OCI-LY1 (cell line): Measurements from ENCODE around the gene KLK4.

ENCODE experiments used
- H2AFZ ChIP-seq: fragments of 200-600 bp; sonication (generic), shearing (Covaris generic); 2 replicates; pipeline ENCODE4 v1.6.0; 2014; ENCODE audit warnings: antibody characterized with exemption, mild to moderate bottlenecking, low read length
- H3F3A ChIP-seq: fragments of 200-600 bp; sonication (generic), shearing (Covaris generic); 2 replicates; pipeline ENCODE4 v1.6.0; 2014; ENCODE audit warnings: mild to moderate bottlenecking, antibody characterized with exemption, low read length, moderate library complexity; ENCODE audit not compliant: insufficient read depth
- H3K27ac ChIP-seq: fragments of 200-600 bp; sonication (generic); 2 replicates; pipeline ENCODE4 v1.5.1; 2014; ENCODE audit warnings: low read length, mixed run types, mild to moderate bottlenecking, low read depth; ENCODE audit not compliant: poor library complexity, severe bottlenecking
- H3K27me3 ChIP-seq: fragments of 200-600 bp; sonication (generic); 2 replicates; pipeline ENCODE4 v1.6.0; 2014; ENCODE audit warnings: antibody characterized with exemption, mild to moderate bottlenecking, low read length, moderate library complexity; ENCODE audit not compliant: insufficient read depth
- H3K36me3 ChIP-seq: fragments of 200-600 bp; sonication (generic); 2 replicates; pipeline ENCODE4 v1.6.1; 2014; ENCODE audit warnings: mild to moderate bottlenecking, antibody characterized with exemption, low read length, moderate library complexity, mixed read lengths; ENCODE audit not compliant: insufficient read depth
- H3K4me1 ChIP-seq: fragments of 200-600 bp; sonication (generic); 2 replicates; pipeline ENCODE4 v1.5.1; 2014; ENCODE audit warnings: mild to moderate bottlenecking, low read length, moderate library complexity; ENCODE audit not compliant: insufficient read depth, severe bottlenecking
- H3K4me2 ChIP-seq: fragments of 200-600 bp; sonication (generic), shearing (Covaris generic); 2 replicates; pipeline ENCODE4 v1.6.1; 2014; ENCODE audit warnings: low read length
- H3K4me3 ChIP-seq: fragments of 200-600 bp; sonication (generic); 2 replicates; pipeline ENCODE4 v1.5.1; 2014; ENCODE audit warnings: low read length, low read depth, mild to moderate bottlenecking, mixed read lengths; ENCODE audit not compliant: poor library complexity, severe bottlenecking
- H3K79me2 ChIP-seq: fragments of 200-600 bp; shearing (Covaris generic); 2 replicates; pipeline ENCODE4 v1.6.1; 2016; ENCODE audit warnings: mixed run types, low read length, mixed read lengths; ENCODE audit not compliant: insufficient read depth
- H3K9ac ChIP-seq: fragments of 200-600 bp; sonication (generic), shearing (Covaris generic); 2 replicates; pipeline ENCODE4 v1.6.1; 2014; ENCODE audit warnings: mild to moderate bottlenecking, low read length, mixed read lengths
- H3K9me2 ChIP-seq: fragments of 200-600 bp; sonication (generic), shearing (Covaris generic); 2 replicates; pipeline ENCODE4 v1.6.1; 2014; ENCODE audit warnings: low read depth, mild to moderate bottlenecking, low read length, mixed read lengths
- H3K9me3 ChIP-seq: fragments of 200-600 bp; shearing (Covaris generic); 2 replicates; pipeline ENCODE4 v1.6.1; 2014; ENCODE audit warnings: low read length, mixed read lengths
- H4K20me1 ChIP-seq: fragments of 200-600 bp; sonication (generic), shearing (Covaris generic); 2 replicates; pipeline ENCODE4 v1.6.0; 2016; ENCODE audit warnings: mild to moderate bottlenecking, low read length; ENCODE audit not compliant: insufficient read depth
- CTCF ChIP-seq: fragments of 200-600 bp; sonication (generic), shearing (Covaris generic); IDR thresholded peaks from 2 replicates; pipeline ENCODE4 v1.5.1; 2017; ENCODE audit warnings: mild to moderate bottlenecking, antibody characterized with exemption, low read length, moderate library complexity, mixed read lengths
- EZH2 ChIP-seq: fragments of 200-600 bp; sonication (generic), shearing (Covaris generic); IDR thresholded peaks from 2 replicates; pipeline ENCODE4 v1.8.0; 2017; ENCODE audit warnings: borderline replicate concordance, mixed run types, mild to moderate bottlenecking, antibody characterized with exemption, low read length, moderate library complexity, mixed read lengths

The KLK4 gene

DNA sequence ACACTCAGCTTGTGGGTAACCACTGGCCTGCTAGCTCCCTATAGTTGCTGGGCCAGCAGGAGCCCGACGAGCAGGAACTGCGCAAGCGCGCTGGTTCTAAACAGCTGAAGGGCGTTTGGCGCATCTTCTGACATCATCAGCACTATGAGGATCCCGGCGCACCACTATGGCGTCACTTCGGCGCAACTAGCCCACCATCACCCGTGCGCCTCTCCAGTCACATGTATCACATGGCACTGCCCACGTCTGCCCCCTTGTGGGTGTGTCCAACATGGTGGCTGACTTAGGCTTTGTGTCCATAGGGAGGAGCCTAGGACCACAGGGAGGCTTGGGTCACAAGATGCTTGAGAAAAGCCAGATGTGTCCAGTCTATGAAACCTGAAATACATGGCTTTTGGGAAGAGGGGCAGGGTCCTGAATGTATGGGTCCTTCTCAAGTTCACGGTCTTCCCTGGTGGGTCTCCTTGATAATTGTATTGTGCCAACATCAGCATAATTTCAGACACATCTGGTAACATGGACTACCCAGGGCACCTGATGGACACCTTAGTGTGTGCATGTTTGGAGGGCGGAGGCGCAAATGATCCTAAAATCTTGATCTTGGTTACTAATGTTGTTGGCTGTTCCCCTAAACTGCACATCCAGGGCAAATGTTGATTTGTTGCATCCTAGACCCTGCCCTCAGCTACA, 18.0 kb downstream of the KLK4 start:
- Histone ChIP-seq H3K36me3 (no peaks in the 10 kb centered on the region; the same call in 1 of the 2 replicates), H3K27ac (no peak overlapping the region), H2AFZ (no peak overlapping the region), H3K4me3 (no peak overlapping the region), H3K9ac (no peak overlapping the region), H3K9me3 (no peaks in the 10 kb centered on the region), H3K79me2 (no peaks in the 10 kb centered on the region), H3K4me1 (no peaks in the 10 kb centered on the region), H3K9me2 (no peaks in the 10 kb centered on the region), H3K27me3 (no peaks in the 10 kb centered on the region), H4K20me1 (no peaks in the 10 kb centered on the region), H3F3A (no peaks in the 10 kb centered on the region), H3K4me2 (no peak overlapping the region)
- TF ChIP-seq CTCF (no peak), EZH2 (no peak)

GRCh38 chr19:50891253-50891625, 20.0 kb downstream of the KLK4 start:
- H3K27me3 ChIP-seq = peaks cover 3% of the 10 kb centered on the region; the same call in 1 of the 2 replicates
- H3K4me3 ChIP-seq = no peak overlapping the region
- H3K9me2 ChIP-seq = no peaks in the 10 kb centered on the region
- H3K9ac ChIP-seq = no peak overlapping the region
- no peak overlapping the region for H3K4me2 ChIP-seq
- no peaks in the 10 kb centered on the region for H3K79me2 ChIP-seq
- no peaks in the 10 kb centered on the region for H3F3A ChIP-seq
- no peaks in the 10 kb centered on the region for H4K20me1 ChIP-seq
- no peak overlapping the region for H2AFZ ChIP-seq
- TF ChIP-seq CTCF (no peak), EZH2 (no peak)
- H3K4me1 ChIP-seq = no peaks in the 10 kb centered on the region
- no peaks in the 10 kb centered on the region for H3K9me3 ChIP-seq
- H3K36me3 ChIP-seq = no peaks in the 10 kb centered on the region; the same call in 1 of the 2 replicates
- no peak overlapping the region for H3K27ac ChIP-seq

GRCh38 chr19:50890422-50891252, 20.6 kb downstream of the KLK4 start:
- Histone ChIP-seq H3K9ac (no peak overlapping the region), H3K4me2 (no peak overlapping the region), H3K4me3 (no peak overlapping the region), H3F3A (no peaks in the 10 kb centered on the region), H3K4me1 (no peaks in the 10 kb centered on the region), H3K36me3 (no peaks in the 10 kb centered on the region; the same call in 1 of the 2 replicates), H3K27ac (no peak overlapping the region), H3K9me3 (no peaks in the 10 kb centered on the region), H3K9me2 (no peaks in the 10 kb centered on the region), H2AFZ (no peak overlapping the region), H4K20me1 (no peaks in the 10 kb centered on the region), H3K79me2 (no peaks in the 10 kb centered on the region), H3K27me3 (peaks cover 3% of the 10 kb centered on the region; the same call in 1 of the 2 replicates)
- TF ChIP-seq EZH2 = no peak
- no peak for TF ChIP-seq CTCF
